A673 (cell line): ENCODE results near the gene PLEKHA3. TPM values are rescaled to one million over a fixed set of nuclear protein-coding genes. Genes with fewer than 3 reads are reported as not detected.

Experiments
- BruUV-seq: library from RNA; stranded (reverse); fragments of 400-500 nt; replicated peaks from 2 replicates; lab custom pipeline; 2021; lab: Mats Ljungman, UMichigan
- CTCF ChIA-PET: fragments of 300-600 bp; sonication (Branson Sonifier 250); formaldehyde crosslinking; loops from one replicate; lab custom pipeline; 2022; ENCODE audit warnings: antibody characterized with exemption; lab: Charles Lee
- POLR2A ChIA-PET: fragments of 300-600 bp; sonication (Branson Sonifier 250); formaldehyde crosslinking; loops from one replicate; lab custom pipeline; 2022; ENCODE audit warnings: antibody characterized with exemption; ENCODE audit not compliant: low non-redundant PET; lab: Charles Lee
- DNase-seq: peaks from one replicate; pipeline ENCODE4 v3.0.0-alpha.2; 2015; ENCODE audit warnings: low spot score
- H3K27ac ChIP-seq: fragments of 200-600 bp; sonication (generic); 2 replicates; pipeline ENCODE4 v1.5.1; 2016; ENCODE audit warnings: mixed run types, low read depth, mild to moderate bottlenecking, mixed read lengths, antibody characterized with exemption, low read length; ENCODE audit not compliant: poor library complexity, severe bottlenecking
- H3K27me3 ChIP-seq: fragments of 200-600 bp; sonication (generic); replicated peaks from 2 replicates; pipeline ENCODE4 v1.6.1; 2017; ENCODE audit warnings: mixed run types, low read depth, mild to moderate bottlenecking, mixed read lengths, antibody characterized with exemption, low read length; ENCODE audit not compliant: insufficient read depth, poor library complexity
- H3K36me3 ChIP-seq: fragments of 200-600 bp; sonication (generic); 2 replicates; pipeline ENCODE4 v1.6.1; 2016; ENCODE audit warnings: mixed run types, mild to moderate bottlenecking, mixed read lengths, antibody characterized with exemption, low read length; ENCODE audit not compliant: insufficient read depth, poor library complexity, severe bottlenecking
- H3K4me1 ChIP-seq: fragments of 200-600 bp; sonication (generic); 2 replicates; pipeline ENCODE4 v1.6.1; 2017; ENCODE audit warnings: mixed run types, mild to moderate bottlenecking, mixed read lengths, antibody characterized with exemption, low read length; ENCODE audit not compliant: insufficient read depth, poor library complexity, severe bottlenecking
- H3K4me3 ChIP-seq: fragments of 200-600 bp; sonication (generic); 2 replicates; pipeline ENCODE4 v1.5.1; 2016; ENCODE audit warnings: low read depth, mixed run types, mild to moderate bottlenecking, mixed read lengths, low read length; ENCODE audit not compliant: poor library complexity, severe bottlenecking
- H3K9me3 ChIP-seq: fragments of 200-600 bp; sonication (generic); 2 replicates; pipeline ENCODE4 v1.6.1; 2016; ENCODE audit warnings: mixed run types, low read depth, mild to moderate bottlenecking, mixed read lengths, antibody characterized with exemption, low read length; ENCODE audit not compliant: poor library complexity, severe bottlenecking
- EZH2 ChIP-seq: fragments of 200-600 bp; sonication (generic); IDR thresholded peaks from 2 replicates; pipeline ENCODE4 v1.6.1; 2017; ENCODE audit warnings: borderline replicate concordance, low read depth, mild to moderate bottlenecking, mixed read lengths, antibody characterized with exemption, low read length; ENCODE audit not compliant: poor library complexity, severe bottlenecking
- intact Hi-C: fragments of 100-400 bp; cut with micrococcal nuclease; formaldehyde crosslinking; loops from one replicate; pipeline ENCODE4 v1.10.0; 2022; ENCODE audit not compliant: unreplicated experiment
- total RNA-seq: library from RNA; stranded (reverse); gene quantifications from 2 replicates; pipeline ENCODE4 v1.2.3, GENCODE V29; 2021
- TF ChIP-seq, protein P1 (sequence below): fragments of 300-800, 200-600 bp; sonication (generic); conservative IDR thresholded peaks from 2 replicates; pipeline ENCODE4 v1.5.1; 2017; ENCODE audit warnings: low read depth, mild to moderate bottlenecking, antibody characterized with exemption, low read length, moderate library complexity, mixed read lengths

PLEKHA3 gene
- total RNA-seq, 1 experiment from 2014 or later: 27.0 TPM

DNA sequence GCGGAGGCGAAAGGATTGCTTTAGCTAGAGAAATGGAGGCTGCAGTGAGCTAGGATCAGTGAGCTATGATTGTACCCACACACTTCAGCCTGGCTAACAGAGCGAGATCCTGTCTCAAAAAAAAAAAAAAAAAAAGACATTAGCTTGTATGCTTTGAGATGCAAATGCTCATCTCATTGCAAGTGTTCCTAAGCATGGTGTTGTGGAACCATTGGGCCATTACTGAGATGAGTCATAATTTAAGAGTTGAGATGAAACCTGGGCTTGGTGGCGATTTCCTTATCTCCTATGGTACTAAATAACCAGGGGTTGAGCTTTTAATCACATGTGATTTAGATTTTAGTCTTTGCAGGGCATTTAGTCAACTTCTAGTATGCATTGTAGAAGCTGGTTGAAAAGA lies 2.2 kb downstream of the PLEKHA3 start:
- Histone ChIP-seq H3K9me3 (no peaks in the 10 kb centered on the region), H3K27me3 (no peaks in the 10 kb centered on the region), H3K4me1 (peaks cover 34% of the 10 kb centered on the region), H3K27ac (no peak overlapping the region), H3K4me3 (no peak overlapping the region), H3K36me3 (no peaks in the 10 kb centered on the region)
- ChIA-PET CTCF (interaction anchor here (0.6 kb wide), 1 partner anchor 68 kb away, joined by 3 read pairs; no protein-coding TSS in a partner anchor), POLR2A (no interaction called here)
- DNase-seq: peak; percentile 37
- intact Hi-C loops: loop anchor here (5.0 kb wide), 1 partner anchor 1525 kb away; the partner anchor contains the start of gene CWC22
- no TSS peak for BruUV-seq
- TF ChIP-seq EZH2: no peak
- TF ChIP-seq, protein P1, sequence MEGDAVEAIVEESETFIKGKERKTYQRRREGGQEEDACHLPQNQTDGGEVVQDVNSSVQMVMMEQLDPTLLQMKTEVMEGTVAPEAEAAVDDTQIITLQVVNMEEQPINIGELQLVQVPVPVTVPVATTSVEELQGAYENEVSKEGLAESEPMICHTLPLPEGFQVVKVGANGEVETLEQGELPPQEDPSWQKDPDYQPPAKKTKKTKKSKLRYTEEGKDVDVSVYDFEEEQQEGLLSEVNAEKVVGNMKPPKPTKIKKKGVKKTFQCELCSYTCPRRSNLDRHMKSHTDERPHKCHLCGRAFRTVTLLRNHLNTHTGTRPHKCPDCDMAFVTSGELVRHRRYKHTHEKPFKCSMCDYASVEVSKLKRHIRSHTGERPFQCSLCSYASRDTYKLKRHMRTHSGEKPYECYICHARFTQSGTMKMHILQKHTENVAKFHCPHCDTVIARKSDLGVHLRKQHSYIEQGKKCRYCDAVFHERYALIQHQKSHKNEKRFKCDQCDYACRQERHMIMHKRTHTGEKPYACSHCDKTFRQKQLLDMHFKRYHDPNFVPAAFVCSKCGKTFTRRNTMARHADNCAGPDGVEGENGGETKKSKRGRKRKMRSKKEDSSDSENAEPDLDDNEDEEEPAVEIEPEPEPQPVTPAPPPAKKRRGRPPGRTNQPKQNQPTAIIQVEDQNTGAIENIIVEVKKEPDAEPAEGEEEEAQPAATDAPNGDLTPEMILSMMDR: no peak

DNA sequence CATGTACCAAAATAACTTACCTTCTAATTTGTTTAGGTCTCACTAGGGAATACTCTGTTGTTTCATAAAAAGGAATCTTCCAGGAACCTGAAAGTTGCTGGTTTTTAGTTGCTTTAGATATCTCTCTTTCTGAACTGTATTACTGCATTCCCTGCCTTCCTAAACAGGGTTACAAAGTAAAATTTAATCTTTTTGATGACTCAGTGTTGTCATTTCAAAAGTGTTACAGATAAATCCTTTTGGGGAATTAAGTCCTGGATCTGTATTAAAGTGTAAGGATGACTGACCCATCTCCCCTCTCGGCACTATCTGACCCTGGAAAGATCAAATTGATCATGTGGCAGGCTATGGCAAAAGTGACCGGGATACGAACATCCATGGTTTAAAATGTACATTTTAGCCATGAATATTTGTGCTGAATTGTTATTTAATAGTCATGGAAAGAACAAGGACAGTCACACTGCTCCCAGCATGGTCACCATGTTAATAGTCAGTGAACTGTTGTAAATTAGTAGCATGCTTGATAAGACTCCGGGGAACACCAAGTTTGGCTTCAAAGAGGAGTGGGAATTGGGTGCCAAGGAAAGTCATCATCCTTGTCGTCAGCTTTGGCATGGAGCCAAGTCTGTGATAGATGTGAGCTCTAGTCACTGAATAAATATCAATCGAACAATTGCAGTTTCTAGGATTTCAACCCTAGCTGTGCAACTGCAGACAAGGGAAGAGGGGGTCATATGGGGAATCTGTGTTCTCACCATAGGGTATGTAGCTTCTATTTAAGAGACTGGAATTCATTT lies 4.2 kb downstream of the PLEKHA3 start:
- Histone ChIP-seq H3K36me3 (peaks cover 3% of the 10 kb centered on the region), H3K4me3 (no peak overlapping the region), H3K9me3 (no peaks in the 10 kb centered on the region), H3K27me3 (no peaks in the 10 kb centered on the region), H3K4me1 (peaks cover 33% of the 10 kb centered on the region), H3K27ac (peak overlapping the region; percentile 4)
- POLR2A ChIA-PET: no interaction called here
- peak; percentile 61 for DNase-seq
- CTCF ChIA-PET: no interaction called here
- TF ChIP-seq EZH2: no peak
- TF ChIP-seq, protein P1: no peak
- no TSS peak for BruUV-seq
- intact Hi-C loops: loop anchor here (5.0 kb wide), 1 partner anchor 1523 kb away; the partner anchor contains the start of gene CWC22

DNA sequence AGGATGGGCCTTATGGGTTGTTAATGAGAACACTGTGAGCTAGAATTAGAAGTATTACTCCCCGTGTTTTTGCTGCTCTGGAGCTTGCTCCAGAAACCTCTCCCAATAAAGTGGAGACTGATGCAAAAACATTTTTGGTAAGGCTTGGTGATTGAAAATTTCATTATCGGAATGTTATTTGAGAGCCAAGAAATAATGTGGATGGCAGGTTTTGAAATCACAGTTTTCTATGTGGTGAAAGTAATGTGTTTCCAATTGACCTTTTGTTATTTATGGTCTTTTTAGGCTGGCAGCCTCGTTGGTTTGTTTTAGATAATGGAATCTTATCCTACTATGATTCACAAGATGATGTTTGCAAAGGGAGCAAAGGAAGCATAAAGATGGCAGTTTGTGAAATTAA lies 5.1 kb downstream of the PLEKHA3 start:
- no TSS peak for BruUV-seq
- CTCF ChIA-PET: no interaction called here
- peaks cover 27% of the 10 kb centered on the region for H3K4me1 ChIP-seq
- H3K4me3 ChIP-seq: no peak overlapping the region
- POLR2A ChIA-PET: no interaction called here
- H3K9me3 ChIP-seq: no peaks in the 10 kb centered on the region
- H3K27me3 ChIP-seq: no peaks in the 10 kb centered on the region
- DNase-seq: no peak
- intact Hi-C loops: no loop called here
- H3K27ac ChIP-seq: no peak overlapping the region
- peaks cover 6% of the 10 kb centered on the region for H3K36me3 ChIP-seq
- TF ChIP-seq, protein P1: no peak
- no peak for TF ChIP-seq EZH2
